ENCODE measurements around the gene CCDC159. TPM values are rescaled to one million over a fixed set of nuclear protein-coding genes. Genes with fewer than 3 reads are reported as not detected.
A peak's percentile ranks its signal among the peaks of the same experiment; 100 is the strongest.
"Not testable (repeated sequence)": the region's sequence is repeated elsewhere in the genome, so short reads cannot be mapped to it uniquely, and the experiment has no call there.

Gene CCDC159
- total RNA-seq, 2 donors from 2014 or later = 12.2 to 15.2 TPM

- no peak overlapping the region for H3K27ac Mint-ChIP-seq
- H3K9ac ChIP-seq (ENCODE audit: extremely low read depth, low read length, poor library complexity, severe bottlenecking) = no peak overlapping the region
Observed at GRCh38 chr19:11377237-11377636, 30.9 kb downstream of the CCDC159 start.

GRCh38 chr19:11377756-11378155 is 31.4 kb downstream of the CCDC159 start:
- H3K36me3 ChIP-seq (ENCODE audit: control insufficient read depth, insufficient read depth, low read length) = peaks cover 20% of the 10 kb centered on the region
- H3K27ac ChIP-seq (ENCODE audit: low read depth, low read length) = no peak overlapping the region
- no peak overlapping the region for H3K4me3 ChIP-seq (ENCODE audit: low read length)
- H3K9me3 ChIP-seq (ENCODE audit: control insufficient read depth, low read length) = no peaks in the 10 kb centered on the region
- Mint-ChIP-seq H3K27ac (no peak overlapping the region), H3K27me3 (ENCODE audit: insufficient read depth) (no peaks in the 10 kb centered on the region), H3K4me1 (peaks cover 2% of the 10 kb centered on the region), H3K9me3 (no peaks in the 10 kb centered on the region), H3K36me3 (ENCODE audit: low read depth) (peaks cover 26% of the 10 kb centered on the region), H3K4me3 (no peak overlapping the region)
- DNase-seq = no peak
- peaks cover 4% of the 10 kb centered on the region for H3K4me1 ChIP-seq (ENCODE audit: control insufficient read depth, insufficient read depth, low read length)
- H3K27me3 ChIP-seq (ENCODE audit: control insufficient read depth, insufficient read depth, low read length, poor library complexity, severe bottlenecking) = no peaks in the 10 kb centered on the region
- TF ChIP-seq CTCF (conservative IDR thresholded peaks at IDR 0.05) = no peak
- H3K9ac ChIP-seq (ENCODE audit: extremely low read depth, low read length, poor library complexity, severe bottlenecking) = no peak overlapping the region
- WGBS, 2 experiments (ENCODE audit: insufficient coverage in 1 of 2, insufficient read length in 1 of 2) = 93 to 96% methylated on average over 3 of the region's 3 CpGs

More at GRCh38 chr19:11377237-11377636, 30.9 kb downstream of the CCDC159 start:
- no peak for TF ChIP-seq CTCF (conservative IDR thresholded peaks at IDR 0.05)
- no peak overlapping the region for H3K27ac ChIP-seq (ENCODE audit: low read depth, low read length)
- no peak overlapping the region for H3K4me3 ChIP-seq (ENCODE audit: low read length)
- H3K9me3 ChIP-seq (ENCODE audit: control insufficient read depth, low read length) = no peaks in the 10 kb centered on the region
- H3K36me3 Mint-ChIP-seq (ENCODE audit: low read depth) = peaks cover 26% of the 10 kb centered on the region
- H3K9me3 Mint-ChIP-seq = no peaks in the 10 kb centered on the region
- H3K4me1 Mint-ChIP-seq = peaks cover 2% of the 10 kb centered on the region
- no peaks in the 10 kb centered on the region for H3K27me3 ChIP-seq (ENCODE audit: control insufficient read depth, insufficient read depth, low read length, poor library complexity, severe bottlenecking)
- H3K36me3 ChIP-seq (ENCODE audit: control insufficient read depth, insufficient read depth, low read length) = peaks cover 20% of the 10 kb centered on the region
- no peak overlapping the region for H3K4me3 Mint-ChIP-seq
- peaks cover 4% of the 10 kb centered on the region for H3K4me1 ChIP-seq (ENCODE audit: control insufficient read depth, insufficient read depth, low read length)
- no peak for DNase-seq
- H3K27me3 Mint-ChIP-seq (ENCODE audit: insufficient read depth) = no peaks in the 10 kb centered on the region

GRCh38 chr19:11378319-11379189 is 32.2 kb downstream of the CCDC159 start:
- peaks cover 2% of the 10 kb centered on the region for H3K4me1 Mint-ChIP-seq
- H3K27ac ChIP-seq (ENCODE audit: low read depth, low read length) = no peak overlapping the region
- H3K9me3 Mint-ChIP-seq = no peaks in the 10 kb centered on the region
- peaks cover 26% of the 10 kb centered on the region for H3K36me3 Mint-ChIP-seq (ENCODE audit: low read depth)
- no peaks in the 10 kb centered on the region for H3K27me3 ChIP-seq (ENCODE audit: control insufficient read depth, insufficient read depth, low read length, poor library complexity, severe bottlenecking)
- peak; percentile 89 for DNase-seq
- peak; percentile 80 for TF ChIP-seq CTCF (conservative IDR thresholded peaks at IDR 0.05)
- 74 to 77% methylated on average over 2 to 8 of the region's 8 CpGs for WGBS, 2 experiments (ENCODE audit: insufficient coverage in 1 of 2, insufficient read length in 1 of 2)
- no peaks in the 10 kb centered on the region for H3K27me3 Mint-ChIP-seq (ENCODE audit: insufficient read depth)
- peak overlapping the region; percentile 55 for H3K27ac Mint-ChIP-seq
- H3K9ac ChIP-seq (ENCODE audit: extremely low read depth, low read length, poor library complexity, severe bottlenecking) = no peak overlapping the region
- no peaks in the 10 kb centered on the region for H3K9me3 ChIP-seq (ENCODE audit: control insufficient read depth, low read length)
- no peak overlapping the region for H3K4me3 ChIP-seq (ENCODE audit: low read length)
- peaks cover 20% of the 10 kb centered on the region for H3K36me3 ChIP-seq (ENCODE audit: control insufficient read depth, insufficient read depth, low read length)
- H3K4me1 ChIP-seq (ENCODE audit: control insufficient read depth, insufficient read depth, low read length) = peaks cover 4% of the 10 kb centered on the region
- H3K4me3 Mint-ChIP-seq = no peak overlapping the region

- H3K27ac ChIP-seq (ENCODE audit: low read depth, low read length); DNase-seq; H3K27ac Mint-ChIP-seq; H3K9me3 Mint-ChIP-seq; H3K4me1 ChIP-seq (ENCODE audit: control insufficient read depth, insufficient read depth, low read length); H3K9ac ChIP-seq (ENCODE audit: extremely low read depth, low read length, poor library complexity, severe bottlenecking); H3K27me3 Mint-ChIP-seq (ENCODE audit: insufficient read depth); H3K4me3 ChIP-seq (ENCODE audit: low read length); H3K4me3 Mint-ChIP-seq; H3K27me3 ChIP-seq (ENCODE audit: control insufficient read depth, insufficient read depth, low read length, poor library complexity, severe bottlenecking); H3K9me3 ChIP-seq (ENCODE audit: control insufficient read depth, low read length); H3K4me1 Mint-ChIP-seq: not testable (repeated sequence)
- H3K36me3 ChIP-seq (ENCODE audit: control insufficient read depth, insufficient read depth, low read length) = peaks cover 20% of the 10 kb centered on the region
- 91 to 92% methylated on average over 5 to 14 of the region's 14 CpGs for WGBS, 2 experiments (ENCODE audit: insufficient coverage in 1 of 2, insufficient read length in 1 of 2)
- H3K36me3 Mint-ChIP-seq (ENCODE audit: low read depth) = peaks cover 26% of the 10 kb centered on the region
Observed at GRCh38 chr19:11379269-11379845, 33.0 kb downstream of the CCDC159 start.

Data from endodermal cell (in vitro differentiated cells).